Activated B cell treated with CpG ODN at 0.5 μM for 24 hours (primary cell): Measurements from ENCODE around the gene OSTC. TPM values are rescaled to one million over a fixed set of nuclear protein-coding genes. Genes with fewer than 3 reads are reported as not detected.

ENCODE experiments used
- total RNA-seq: library from RNA; stranded (reverse); gene quantifications from 2 replicates; pipeline ENCODE4 v1.2.3, GENCODE V29; 2022

The OSTC gene
- total RNA-seq, 1 donor from 2014 or later, result 56.7 TPM

Other genes with a start within 250 kb of the OSTC start
- gene RPL34, start 30.0 kb upstream of the OSTC start, total RNA-seq, result 2,310 and 2,662 TPM in 2 replicates
- gene ETNPPL, start 112.5 kb downstream of the OSTC start, total RNA-seq, result not detected in 2 replicates